GM21576 (cell line): ENCODE results near the gene PDK4.

Experiments
- ATAC-seq: cut with Tn5 transposase; IDR thresholded peaks from one replicate; pipeline ENCODE4 v1.9.1; 2021; ENCODE audit warnings: mild to moderate bottlenecking, moderate library complexity; ENCODE audit not compliant: unreplicated experiment

The PDK4 gene

DNA sequence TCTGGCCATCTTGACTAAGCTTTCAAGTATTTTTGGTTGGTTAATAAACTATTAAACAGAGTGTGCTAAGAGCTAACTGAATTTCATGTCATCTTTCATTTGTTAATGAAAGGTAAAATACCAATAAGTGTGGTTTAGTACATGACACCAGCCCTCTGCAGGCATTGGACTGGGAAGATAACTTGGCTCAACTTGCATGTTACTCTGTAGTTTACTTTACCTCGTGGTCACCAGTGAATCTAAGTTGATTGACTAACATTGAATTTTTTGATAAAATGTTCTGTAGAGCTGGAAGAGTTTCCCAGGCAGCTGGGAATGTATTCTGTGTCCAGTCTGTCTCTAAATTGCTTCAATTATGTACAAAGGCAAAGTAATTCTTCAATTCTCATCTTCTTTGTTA lies 60.7 kb downstream of the PDK4 start:
- ATAC-seq, result no peak

DNA sequence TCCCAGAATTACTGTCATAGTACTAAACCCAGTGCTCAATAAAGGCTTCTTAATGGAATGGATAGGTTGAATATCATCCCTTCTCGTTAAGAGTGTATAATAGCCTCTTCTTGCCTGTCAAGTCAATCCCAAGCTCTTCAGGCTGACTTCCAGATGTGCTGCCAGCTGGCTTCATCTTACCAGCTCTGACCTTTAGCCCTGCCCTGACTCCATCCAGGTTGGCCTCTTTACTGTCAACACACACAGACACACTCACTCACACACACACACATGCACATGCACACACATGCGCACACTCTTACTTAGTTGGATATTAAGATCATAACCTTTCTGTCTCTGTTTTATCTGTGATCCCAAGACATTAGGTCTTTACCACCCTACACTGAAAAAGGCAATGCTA lies 61.5 kb downstream of the PDK4 start:
- no peak for ATAC-seq
